ENCODE results near the gene GP5.

The GP5 gene

DNA sequence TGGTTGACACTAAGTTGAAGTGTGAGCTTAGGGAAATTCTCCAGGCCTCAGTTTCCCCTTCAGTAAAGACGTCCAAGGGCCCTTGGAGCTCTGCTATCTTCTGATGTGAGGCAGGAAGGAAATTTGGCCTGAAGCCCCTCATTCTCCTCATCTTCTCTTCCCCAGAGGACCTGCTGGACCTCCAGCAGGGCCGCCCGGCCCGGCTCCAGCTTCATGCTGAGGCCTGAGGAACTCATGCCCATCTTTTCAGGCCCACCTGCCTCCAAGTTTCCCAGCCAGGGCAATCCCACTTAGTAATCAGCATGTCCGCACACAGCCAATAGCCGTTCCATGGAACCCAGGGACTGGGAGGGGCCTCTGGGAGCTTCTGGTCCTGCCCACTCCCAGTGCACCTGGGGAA is 33.5 kb downstream of the GP5 start:
- TF ChIP-seq, protein P1, sequence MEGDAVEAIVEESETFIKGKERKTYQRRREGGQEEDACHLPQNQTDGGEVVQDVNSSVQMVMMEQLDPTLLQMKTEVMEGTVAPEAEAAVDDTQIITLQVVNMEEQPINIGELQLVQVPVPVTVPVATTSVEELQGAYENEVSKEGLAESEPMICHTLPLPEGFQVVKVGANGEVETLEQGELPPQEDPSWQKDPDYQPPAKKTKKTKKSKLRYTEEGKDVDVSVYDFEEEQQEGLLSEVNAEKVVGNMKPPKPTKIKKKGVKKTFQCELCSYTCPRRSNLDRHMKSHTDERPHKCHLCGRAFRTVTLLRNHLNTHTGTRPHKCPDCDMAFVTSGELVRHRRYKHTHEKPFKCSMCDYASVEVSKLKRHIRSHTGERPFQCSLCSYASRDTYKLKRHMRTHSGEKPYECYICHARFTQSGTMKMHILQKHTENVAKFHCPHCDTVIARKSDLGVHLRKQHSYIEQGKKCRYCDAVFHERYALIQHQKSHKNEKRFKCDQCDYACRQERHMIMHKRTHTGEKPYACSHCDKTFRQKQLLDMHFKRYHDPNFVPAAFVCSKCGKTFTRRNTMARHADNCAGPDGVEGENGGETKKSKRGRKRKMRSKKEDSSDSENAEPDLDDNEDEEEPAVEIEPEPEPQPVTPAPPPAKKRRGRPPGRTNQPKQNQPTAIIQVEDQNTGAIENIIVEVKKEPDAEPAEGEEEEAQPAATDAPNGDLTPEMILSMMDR (IDR thresholded peaks at IDR 0.05; ENCODE audit: low read depth, low read length) = no peak
- no peak overlapping the region for H3K4me3 ChIP-seq (ENCODE audit: low read depth, low read length)

DNA sequence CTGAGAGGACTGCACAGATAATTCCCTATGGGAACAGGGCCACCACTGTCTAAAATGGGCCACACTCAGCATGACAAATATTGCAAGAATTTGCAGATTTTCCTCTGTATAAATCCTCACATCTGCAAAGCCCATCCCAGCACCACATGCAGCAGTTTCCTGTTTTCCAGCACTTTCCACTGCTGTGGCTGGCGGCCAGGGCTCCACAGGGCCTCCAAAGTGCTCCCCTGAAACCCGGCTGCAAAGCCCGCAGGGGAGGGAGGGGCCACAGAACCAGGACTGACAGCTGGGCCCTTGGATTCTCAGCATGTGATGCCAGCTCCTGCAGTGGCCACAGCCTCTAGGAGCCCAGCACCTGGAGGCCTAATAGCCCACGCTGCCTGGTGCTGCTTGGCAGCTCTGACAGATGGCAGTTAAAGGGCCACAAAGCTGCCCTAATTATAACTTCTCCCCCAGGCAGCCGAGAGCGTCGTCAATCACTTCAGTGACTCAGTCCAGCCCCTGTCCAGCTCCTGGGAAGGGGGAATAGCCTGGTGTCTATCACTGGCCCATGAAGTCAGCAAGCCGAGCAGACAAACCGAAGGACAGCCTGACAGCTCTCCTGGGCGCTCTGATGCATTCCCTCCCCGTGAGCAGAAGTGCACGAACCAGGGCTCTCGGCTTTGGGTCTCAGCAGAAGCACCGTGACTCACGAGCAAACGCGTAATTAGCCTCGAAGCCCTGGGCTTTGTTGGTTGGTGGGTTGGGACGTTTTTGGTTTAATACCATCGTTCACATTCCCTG is 34.2 kb downstream of the GP5 start:
- no peak overlapping the region for H3K4me3 ChIP-seq (ENCODE audit: low read depth, low read length)
- TF ChIP-seq, protein P1 (IDR thresholded peaks at IDR 0.05; ENCODE audit: low read depth, low read length) = no peak

DNA sequence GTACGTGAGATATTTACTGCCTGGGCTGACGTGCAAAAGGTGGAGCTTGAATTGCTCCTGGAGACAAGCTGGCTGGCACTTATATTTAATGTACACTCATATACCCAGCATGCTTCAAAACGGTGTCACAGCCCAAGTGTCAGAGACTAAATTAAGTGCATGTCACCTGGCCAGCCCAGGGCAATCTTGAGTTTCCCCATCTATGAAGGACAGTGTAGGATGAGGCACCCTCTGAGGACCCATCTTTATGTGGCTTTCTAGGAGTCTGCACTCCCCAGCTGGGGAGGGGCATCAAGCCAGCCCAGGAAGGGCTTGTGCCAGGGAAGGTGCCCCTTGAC is 34.8 kb downstream of the GP5 start:
- TF ChIP-seq, protein P1 (IDR thresholded peaks at IDR 0.05; ENCODE audit: low read depth, low read length) = no peak
- H3K4me3 ChIP-seq (ENCODE audit: low read depth, low read length) = no peak overlapping the region

DNA sequence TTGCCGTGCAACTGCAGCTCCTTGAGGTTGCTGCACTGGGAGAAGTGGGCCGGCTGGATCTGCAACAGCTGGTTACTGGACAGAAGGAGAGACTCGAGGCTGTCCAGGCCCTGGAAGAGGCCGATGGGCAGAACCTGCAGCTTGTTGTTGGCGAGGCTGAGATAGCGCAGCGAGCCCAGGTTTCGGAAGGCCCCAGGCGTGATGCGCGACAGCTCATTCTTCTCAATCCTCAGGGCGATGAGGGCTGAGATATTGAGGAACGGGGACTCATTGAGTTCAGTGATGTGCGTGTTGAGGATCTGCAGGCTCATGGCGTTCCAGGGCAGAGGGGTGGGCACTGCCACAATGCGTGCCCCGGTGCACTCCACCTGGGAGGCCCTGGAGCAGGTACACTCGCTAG is 38.5 kb downstream of the GP5 start:
- no peak overlapping the region for H3K4me3 ChIP-seq (ENCODE audit: low read depth, low read length)
- TF ChIP-seq, protein P1 (IDR thresholded peaks at IDR 0.05; ENCODE audit: low read depth, low read length) = no peak

DNA sequence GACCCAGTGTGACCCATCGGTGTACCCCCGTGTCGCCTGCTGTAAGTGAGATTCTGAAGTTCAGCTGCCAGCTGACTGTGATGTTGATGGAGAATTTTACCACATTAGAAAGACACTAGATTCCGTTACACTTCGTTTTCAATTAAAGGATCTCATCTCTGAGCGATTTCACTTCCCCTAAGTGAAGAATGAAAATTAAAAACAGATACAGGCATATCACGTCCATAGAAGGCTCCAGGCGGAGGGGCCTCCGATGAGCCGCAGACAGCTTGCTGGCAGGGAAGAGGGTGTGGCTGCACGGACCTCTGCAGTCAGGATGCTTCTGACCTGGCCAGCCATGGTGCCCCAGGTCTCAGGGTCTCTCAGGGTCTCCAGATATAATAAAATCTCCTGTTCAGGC is 41.4 kb downstream of the GP5 start:
- TF ChIP-seq, protein P1 (IDR thresholded peaks at IDR 0.05; ENCODE audit: low read depth, low read length) = no peak
- H3K4me3 ChIP-seq (ENCODE audit: low read depth, low read length) = no peak overlapping the region

DNA sequence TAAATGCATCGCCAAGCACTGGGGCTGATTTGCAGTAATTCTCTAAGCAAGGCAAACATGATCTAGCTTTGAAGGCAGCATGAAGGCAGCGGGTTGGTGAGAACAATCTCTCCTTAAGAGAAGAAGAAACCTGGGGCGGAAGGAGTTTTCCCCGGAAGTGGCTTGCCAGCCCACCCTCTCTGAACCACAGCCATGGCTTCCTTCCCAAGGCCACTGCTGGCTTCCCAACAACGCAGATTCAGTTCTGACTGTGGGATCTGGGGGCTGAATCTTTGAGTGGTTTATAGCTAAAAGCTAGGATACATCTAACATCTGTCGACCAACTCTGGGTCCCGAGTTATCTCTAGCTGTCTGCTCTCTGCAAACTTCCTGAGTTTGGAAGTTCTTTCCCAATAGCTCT is 43.7 kb downstream of the GP5 start:
- TF ChIP-seq, protein P1 (IDR thresholded peaks at IDR 0.05; ENCODE audit: low read depth, low read length) = no peak

DNA sequence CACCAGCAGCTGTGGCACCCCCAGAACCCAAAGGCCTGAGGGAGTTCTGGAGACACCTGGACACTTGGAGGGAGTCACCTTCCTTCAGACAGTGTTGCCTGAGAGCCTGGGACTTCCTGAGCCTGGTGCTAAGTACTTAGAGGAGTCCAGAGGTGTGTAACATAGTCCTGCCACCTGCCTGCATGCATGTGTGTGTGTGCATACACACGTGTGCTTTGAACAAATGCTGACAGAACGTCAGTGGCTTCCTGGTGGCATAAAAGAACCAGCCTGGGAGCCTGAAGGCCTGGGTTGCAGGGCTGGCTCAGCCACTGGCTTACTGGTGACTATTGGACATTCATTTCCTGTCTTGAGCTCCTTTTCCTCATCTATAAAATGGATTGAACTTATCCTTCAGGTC is 44.8 kb downstream of the GP5 start:
- TF ChIP-seq, protein P1 (IDR thresholded peaks at IDR 0.05; ENCODE audit: low read depth, low read length) = no peak
- H3K4me3 ChIP-seq (ENCODE audit: low read depth, low read length) = no peak overlapping the region

More for the DNA sequence above, 43.7 kb downstream of the GP5 start:
- H3K4me3 ChIP-seq (ENCODE audit: low read depth, low read length) = no peak overlapping the region
